Uterus (tissue), 4 donors: ENCODE data around the gene MS4A10. TPM values are rescaled to one million over a fixed set of nuclear protein-coding genes. Genes with fewer than 3 reads are reported as not detected.

ENCODE experiments used
- DNase-seq, 2 donors: peaks; one replicate each; pipeline ENCODE4 v3.0.0-alpha.2; 2019 to 2020
- H3K27ac ChIP-seq, 2 donors: fragments of 200-600 bp; sonication (generic); 1 replicate in 1 of 2; 2 replicates in 1 of 2; pipeline ENCODE4 v1.5.1; 2016 to 2018
- H3K27me3 ChIP-seq, 2 donors: fragments of 200-600 bp; sonication (generic); one replicate each; pipeline ENCODE4 v1.5.1; 2018 to 2019; ENCODE audit warnings: control low read depth in 1 of 2
- H3K36me3 ChIP-seq, 2 donors: fragments of 200-600 bp; sonication (generic); one replicate each; pipeline ENCODE4 v1.5.1; 2019; ENCODE audit warnings: control low read depth in 1 of 2
- H3K4me1 ChIP-seq, 2 donors: fragments of 200-600 bp; sonication (generic); one replicate each; pipeline ENCODE4 v1.5.1; 2018 to 2019; ENCODE audit warnings: control low read depth in 1 of 2
- H3K4me3 ChIP-seq, 2 donors: fragments of 200-600 bp; sonication (generic); 1 replicate in 1 of 2; 2 replicates in 1 of 2; pipeline ENCODE4 v1.5.1; 2018 to 2019; ENCODE audit warnings: mild to moderate bottlenecking in 1 of 2
- H3K9me3 ChIP-seq, 2 donors: fragments of 200-600 bp; sonication (generic); one replicate each; pipeline ENCODE4 v1.5.1; 2019; ENCODE audit warnings: control low read depth in 1 of 2
- CTCF ChIP-seq, 4 experiments: fragments of 200-600 bp in 2 of 4; fragments of 450-650 bp in 2 of 4; sonication (generic) in 2 of 4; IDR thresholded peaks; one replicate each; pipeline ENCODE4 v1.5.1; 2016 to 2019; ENCODE audit warnings: antibody characterized with exemption in 4 of 4, mild to moderate bottlenecking in 2 of 4, moderate library complexity in 1 of 4
- POLR2A ChIP-seq, 2 donors: fragments of 450-650 bp; IDR thresholded peaks; one replicate each; pipeline ENCODE4 v1.6.1; 2016; ENCODE audit warnings: antibody characterized with exemption in 2 of 2, mild to moderate bottlenecking in 1 of 2, moderate library complexity in 1 of 2
- intact Hi-C: fragments of 100-400 bp; cut with DNase I; formaldehyde crosslinking; loops from one replicate; pipeline ENCODE4 v1.15.1; 2023; ENCODE audit warnings: low total_unique reads
- total RNA-seq, 4 donors: library from RNA; depleted of rRNA in 3 of 4; stranded (reverse); fragments of >200 nt in 3 of 4; gene quantifications; one replicate each; pipeline versions ENCODE4 v1.1.0 to v1.2.4, GENCODE V29; 2014 to 2023
- donor health status: DM: yes; HTN: yes; CAD: no.

Gene MS4A10
- total RNA-seq, 4 donors from 2014 or later = not detected

- intact Hi-C loops = no loop called here
- no peaks in the 10 kb centered on the region for H3K4me1 ChIP-seq
- H3K4me3 ChIP-seq = no peak overlapping the region
- DNase-seq = no peak
- H3K27ac ChIP-seq = no peak overlapping the region
- no peaks in the 10 kb centered on the region for H3K36me3 ChIP-seq
- TF ChIP-seq CTCF (IDR thresholded peaks at IDR 0.05) = no peak
- TF ChIP-seq POLR2A (IDR thresholded peaks at IDR 0.05) = no peak
- no peaks in the 10 kb centered on the region for H3K27me3 ChIP-seq
- H3K9me3 ChIP-seq = no peaks in the 10 kb centered on the region
Measured at GRCh38 chr11:60744114-60744513, 41.0 kb upstream of the MS4A10 start.

GRCh38 chr11:60747359-60747873, 37.7 kb upstream of the MS4A10 start:
- no peaks in the 10 kb centered on the region for H3K4me1 ChIP-seq
- intact Hi-C loops = no loop called here
- DNase-seq = no peak
- no peak overlapping the region for H3K27ac ChIP-seq
- H3K27me3 ChIP-seq = no peaks in the 10 kb centered on the region
- H3K36me3 ChIP-seq = no peaks in the 10 kb centered on the region
- no peak overlapping the region for H3K4me3 ChIP-seq
- no peaks in the 10 kb centered on the region for H3K9me3 ChIP-seq
- TF ChIP-seq POLR2A (IDR thresholded peaks at IDR 0.05) (no peak), CTCF (IDR thresholded peaks at IDR 0.05) (no peak)

GRCh38 chr11:60748225-60748624, 36.9 kb upstream of the MS4A10 start:
- no peak for DNase-seq
- Histone ChIP-seq H3K9me3 (no peaks in the 10 kb centered on the region), H3K36me3 (no peaks in the 10 kb centered on the region), H3K4me1 (no peaks in the 10 kb centered on the region), H3K27ac (no peak overlapping the region), H3K4me3 (no peak overlapping the region), H3K27me3 (no peaks in the 10 kb centered on the region)
- no peak for TF ChIP-seq POLR2A (IDR thresholded peaks at IDR 0.05)
- TF ChIP-seq CTCF (IDR thresholded peaks at IDR 0.05) = no peak
- intact Hi-C loops = no loop called here

GRCh38 chr11:60748821-60749220, 36.3 kb upstream of the MS4A10 start:
- no peaks in the 10 kb centered on the region for H3K27me3 ChIP-seq
- no peak for DNase-seq
- H3K36me3 ChIP-seq = no peaks in the 10 kb centered on the region
- TF ChIP-seq POLR2A (IDR thresholded peaks at IDR 0.05) (no peak), CTCF (IDR thresholded peaks at IDR 0.05) (no peak)
- H3K27ac ChIP-seq = no peak overlapping the region
- no peak overlapping the region for H3K4me3 ChIP-seq
- H3K9me3 ChIP-seq = no peaks in the 10 kb centered on the region
- H3K4me1 ChIP-seq = no peaks in the 10 kb centered on the region
- intact Hi-C loops = no loop called here

- TF ChIP-seq POLR2A (IDR thresholded peaks at IDR 0.05) (no peak), CTCF (IDR thresholded peaks at IDR 0.05) (no peak)
- no peaks in the 10 kb centered on the region for H3K4me1 ChIP-seq
- no peak for DNase-seq
- no peaks in the 10 kb centered on the region for H3K9me3 ChIP-seq
- no peak overlapping the region for H3K27ac ChIP-seq
- no peaks in the 10 kb centered on the region for H3K36me3 ChIP-seq
- H3K27me3 ChIP-seq = no peaks in the 10 kb centered on the region
- H3K4me3 ChIP-seq = no peak overlapping the region
- intact Hi-C loops = no loop called here
Measured at GRCh38 chr11:60750911-60751310, 34.2 kb upstream of the MS4A10 start.
